GM21423 (cell line): Measurements from ENCODE around the gene STX1A.
"Not testable (repeated sequence)": the region's sequence is repeated elsewhere in the genome, so short reads cannot be mapped to it uniquely, and the experiment has no call there.

ENCODE experiments used
- ATAC-seq: cut with Tn5 transposase; IDR thresholded peaks from one replicate; pipeline ENCODE4 v1.9.1; 2021; ENCODE audit warnings: mild to moderate bottlenecking, moderate library complexity; ENCODE audit not compliant: unreplicated experiment

The STX1A gene

DNA sequence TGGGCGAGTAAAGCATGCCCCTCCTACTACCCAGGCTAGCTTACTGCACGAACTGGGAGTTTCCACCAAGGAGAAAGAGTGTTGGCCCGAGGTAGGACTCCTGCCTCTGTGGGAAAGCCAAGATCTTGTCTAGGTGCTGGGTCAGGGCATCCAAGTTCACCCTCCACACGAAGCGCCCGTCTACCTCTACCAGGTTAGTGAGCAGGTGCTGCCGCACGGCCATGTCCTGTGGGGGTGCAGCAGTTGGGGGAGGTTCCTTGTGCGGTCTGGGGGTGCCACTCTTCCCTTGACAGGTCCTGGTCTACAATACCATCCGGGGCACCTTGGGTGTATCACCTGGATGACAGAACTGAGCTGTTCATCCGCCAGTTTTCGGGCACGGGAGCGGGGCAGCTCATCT, 17.4 kb upstream of the STX1A start:
- no peak for ATAC-seq

DNA sequence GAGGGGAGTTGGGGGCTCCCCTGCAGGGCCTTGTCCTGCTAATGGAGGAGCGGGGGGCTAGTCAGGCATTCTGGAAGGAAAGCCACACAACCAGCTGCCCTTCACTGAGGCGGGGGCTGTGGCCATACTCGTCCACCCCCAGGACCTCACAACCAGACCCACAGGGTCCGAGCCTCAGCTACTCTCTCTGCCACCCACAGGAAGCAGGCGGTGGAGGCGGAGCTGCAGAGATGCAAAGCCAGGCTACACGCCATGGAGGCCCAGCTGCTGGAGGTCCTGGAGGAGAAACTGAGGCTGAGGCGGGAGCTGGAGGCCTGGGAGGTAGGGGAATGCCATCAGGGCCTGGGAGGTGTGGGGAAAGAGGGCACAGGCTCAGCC, 16.0 kb upstream of the STX1A start:
- ATAC-seq: no peak

DNA sequence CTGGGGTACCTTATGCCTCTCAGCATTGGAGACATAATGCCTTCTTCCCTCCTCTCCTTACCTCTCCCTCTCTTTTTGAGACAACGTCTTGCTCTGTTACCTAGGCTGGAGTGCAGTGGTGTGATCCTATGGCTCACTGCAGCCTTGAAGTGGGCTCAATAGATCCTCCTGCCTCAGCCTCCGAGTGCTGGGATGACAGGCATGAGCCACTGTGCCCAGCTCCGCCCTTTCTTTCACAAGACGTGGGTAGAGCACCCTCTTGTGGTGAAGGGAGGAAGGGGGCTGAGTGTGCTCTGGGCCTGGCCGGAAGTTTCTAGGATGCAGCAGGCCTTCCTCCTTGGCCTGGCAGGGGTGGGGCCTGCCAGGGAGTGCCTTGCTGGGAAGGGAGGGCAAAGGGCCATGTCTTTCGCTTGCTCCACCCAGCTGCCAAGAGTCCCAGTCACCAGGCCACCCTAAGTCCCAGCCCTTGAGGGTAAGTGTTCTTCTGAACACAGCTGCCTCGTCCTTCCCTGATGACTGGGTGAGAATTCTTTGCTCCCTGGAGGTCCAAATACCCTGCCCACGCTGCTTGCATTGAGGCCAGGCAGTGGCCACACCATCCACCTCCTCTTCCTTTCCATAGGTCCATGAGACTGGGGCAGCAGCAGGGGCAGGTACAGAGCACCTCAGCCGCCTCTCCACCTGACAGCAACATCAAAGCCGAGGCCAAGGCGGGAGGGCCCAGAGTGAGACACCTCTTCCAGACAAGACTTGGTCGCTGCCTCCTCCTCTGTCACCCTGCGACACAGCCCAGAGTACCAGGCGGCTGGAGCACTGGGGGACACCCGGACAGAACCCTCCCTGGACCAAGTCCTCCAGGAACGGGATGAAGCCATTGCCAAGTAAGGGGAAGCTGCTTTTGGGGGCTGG, 15.4 kb upstream of the STX1A start:
- ATAC-seq: peak; percentile 37

DNA sequence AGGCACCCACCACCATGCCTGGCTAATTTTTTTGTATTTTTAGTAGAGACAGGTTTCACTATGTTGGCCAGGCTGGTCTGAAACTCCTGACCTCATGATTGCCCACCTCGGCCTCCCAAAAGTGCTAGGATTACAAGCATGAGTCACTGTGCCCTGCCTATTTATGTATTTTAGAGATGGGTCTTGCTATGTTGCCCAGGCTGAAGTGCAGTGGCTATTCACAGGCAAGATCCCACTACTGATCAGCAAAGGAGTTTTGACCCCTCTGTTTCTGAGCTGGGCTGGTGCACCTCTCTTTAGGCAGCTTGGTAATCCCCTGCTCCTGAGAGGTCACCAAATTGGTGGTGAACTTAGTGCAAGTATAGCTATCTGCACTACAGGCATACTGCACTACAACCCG, 12.9 kb upstream of the STX1A start:
- ATAC-seq: no peak

DNA sequence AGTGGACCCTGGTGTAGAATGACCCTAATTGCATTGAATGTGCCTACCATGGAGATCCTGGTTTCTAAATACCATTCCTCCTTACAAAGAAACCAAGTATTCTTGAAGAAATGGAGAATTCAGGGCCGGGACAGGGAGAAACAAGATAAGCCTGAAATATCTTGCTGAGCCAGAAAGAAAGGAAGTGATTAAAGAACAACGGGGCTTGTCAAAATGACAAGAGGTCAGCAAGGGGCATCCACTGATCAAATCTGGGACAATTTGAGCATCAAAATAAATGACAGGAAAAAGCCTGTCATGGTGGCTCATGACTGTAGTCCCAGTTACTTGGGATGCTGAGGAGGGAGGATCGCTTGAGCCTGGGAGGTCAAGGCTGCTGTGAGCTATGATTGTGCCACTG, 11.0 kb upstream of the STX1A start:
- ATAC-seq: no peak

DNA sequence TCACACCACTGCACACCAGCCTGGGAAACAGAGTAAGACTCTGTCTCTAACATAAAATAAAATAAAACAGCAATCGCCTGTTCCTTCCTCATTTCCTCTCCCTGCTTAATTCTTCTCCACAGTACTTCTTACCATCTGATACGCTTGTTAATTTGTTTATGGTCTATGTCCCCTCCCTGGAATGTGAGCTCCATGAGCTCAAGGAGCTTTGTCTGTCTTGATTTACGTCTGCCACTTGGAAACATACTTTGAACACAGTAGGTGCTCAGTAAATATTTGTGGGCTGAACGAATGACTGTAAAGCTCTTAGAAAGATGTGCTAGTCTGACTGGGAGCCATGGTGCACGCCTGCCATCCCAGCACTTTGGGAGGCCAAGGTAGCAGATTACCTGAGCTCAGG, 9.1 kb upstream of the STX1A start:
- ATAC-seq: no peak

DNA sequence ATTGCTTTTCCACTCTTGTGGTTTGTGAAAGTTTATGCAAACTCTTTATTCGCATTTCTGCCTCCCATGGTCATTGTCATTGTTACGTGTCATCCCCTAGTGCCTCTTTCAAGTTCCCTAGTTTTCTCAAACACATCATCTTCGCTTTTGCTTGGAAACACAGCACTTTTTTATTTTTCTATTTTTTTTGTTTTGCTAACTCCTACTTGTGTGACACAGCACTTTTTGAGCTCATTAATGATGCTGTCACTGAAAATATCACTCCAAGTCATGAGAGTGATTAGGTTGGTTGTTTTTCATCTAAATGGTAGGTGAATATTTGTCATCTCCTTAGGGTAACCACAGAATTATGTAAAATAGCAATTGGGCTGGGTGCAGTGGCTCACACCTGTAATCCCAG, 8.5 kb upstream of the STX1A start:
- ATAC-seq: no peak

DNA sequence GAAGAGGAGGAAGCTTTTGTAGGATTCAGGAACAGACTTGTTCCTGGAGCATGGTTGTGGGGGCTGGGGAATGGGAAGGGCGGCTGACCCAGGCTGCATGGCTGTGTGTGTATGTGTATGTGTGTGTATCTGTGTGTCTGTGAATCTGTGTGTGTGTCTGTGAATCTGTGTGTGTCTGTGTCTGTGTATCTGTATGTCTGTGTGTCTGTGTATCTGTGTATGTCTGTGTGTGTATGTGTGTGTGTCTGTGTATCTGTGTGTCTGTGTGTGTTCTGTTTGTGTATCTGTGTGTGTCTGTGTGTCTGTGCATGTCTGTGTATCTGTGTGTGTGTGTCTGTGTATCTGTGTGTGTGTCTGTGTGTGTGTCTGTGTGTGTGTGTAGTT, 6.6 kb upstream of the STX1A start:
- no peak for ATAC-seq

DNA sequence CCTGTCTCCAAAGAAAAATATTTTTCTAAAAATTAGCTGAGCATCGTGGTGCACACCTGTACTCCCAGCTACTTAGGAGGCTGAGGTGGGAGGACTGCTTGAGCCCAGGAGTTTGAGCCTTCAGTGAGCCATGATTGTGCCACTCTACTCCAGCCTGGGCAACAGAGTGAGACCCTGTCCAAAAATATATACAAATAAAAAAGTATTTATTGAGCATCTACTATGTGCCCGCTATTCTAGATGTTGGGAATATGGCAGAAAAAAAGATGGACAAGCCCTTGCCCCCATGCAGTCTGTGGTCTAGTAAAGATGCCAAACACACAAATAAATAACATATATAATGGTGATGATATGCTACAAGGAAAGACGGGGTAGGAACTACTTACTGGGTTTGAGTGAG, 4.3 kb upstream of the STX1A start:
- ATAC-seq: no peak

DNA sequence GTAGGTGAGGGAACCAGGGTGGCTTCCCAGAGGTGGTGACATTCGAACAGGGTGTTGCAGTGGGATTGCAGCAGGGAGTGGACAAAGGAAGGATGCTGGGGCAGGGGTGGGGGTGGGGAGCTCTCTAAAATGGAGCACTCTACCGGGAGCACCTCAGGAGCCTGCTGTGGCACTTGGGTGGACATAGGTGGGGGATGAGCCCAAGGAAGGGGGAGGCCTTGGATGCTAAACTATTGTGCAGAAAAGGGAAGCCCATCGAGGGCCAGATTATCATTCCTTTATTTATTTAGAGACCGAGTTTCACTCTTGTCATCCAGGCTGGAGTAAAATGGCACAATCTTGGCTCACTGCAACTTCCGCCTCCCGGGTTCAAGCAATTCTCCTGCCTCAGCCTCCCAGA, 3.3 kb upstream of the STX1A start:
- ATAC-seq: no peak

DNA sequence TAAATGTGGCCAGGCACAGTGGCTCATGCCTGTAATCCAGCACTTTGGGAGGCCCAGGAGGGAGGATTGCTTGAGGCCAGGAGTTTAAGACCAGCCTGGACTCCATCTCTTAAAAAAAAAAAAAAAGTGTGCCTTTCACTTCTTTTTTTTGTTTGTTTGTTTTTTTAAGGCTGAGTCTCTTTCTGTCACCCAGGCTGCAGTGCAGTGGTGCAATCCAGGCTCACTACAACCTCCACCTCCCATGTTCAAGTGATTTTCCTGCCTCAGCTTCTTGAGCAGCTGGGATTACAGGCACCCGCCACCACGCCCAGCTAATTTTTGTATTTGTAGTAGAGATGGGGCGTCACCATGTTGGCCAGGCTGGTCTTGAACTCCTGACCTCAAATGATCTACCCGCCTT, 2.7 kb upstream of the STX1A start:
- ATAC-seq: not testable (repeated sequence)

DNA sequence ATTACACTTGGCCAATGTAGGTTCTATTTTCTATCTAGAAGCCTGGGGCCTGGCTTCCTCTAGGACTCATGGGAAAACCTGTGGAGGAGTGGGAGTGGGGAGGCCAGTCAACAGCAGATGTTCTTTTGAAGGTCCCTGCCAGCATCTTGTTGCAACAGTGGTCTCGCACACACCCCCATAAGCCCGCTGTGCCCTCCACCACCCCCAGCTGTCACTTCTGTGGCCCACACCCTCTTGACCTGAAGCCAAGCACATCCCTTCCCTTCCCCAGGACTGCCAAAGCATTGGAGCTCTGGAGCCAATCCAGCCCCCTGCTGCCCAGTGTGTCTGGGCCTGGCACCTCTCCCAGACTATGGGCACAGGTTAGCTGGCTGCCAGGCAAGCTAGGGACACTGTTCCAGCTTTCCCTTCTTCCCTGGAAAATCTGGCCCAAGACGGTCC, 1.9 kb upstream of the STX1A start:
- no peak for ATAC-seq

DNA sequence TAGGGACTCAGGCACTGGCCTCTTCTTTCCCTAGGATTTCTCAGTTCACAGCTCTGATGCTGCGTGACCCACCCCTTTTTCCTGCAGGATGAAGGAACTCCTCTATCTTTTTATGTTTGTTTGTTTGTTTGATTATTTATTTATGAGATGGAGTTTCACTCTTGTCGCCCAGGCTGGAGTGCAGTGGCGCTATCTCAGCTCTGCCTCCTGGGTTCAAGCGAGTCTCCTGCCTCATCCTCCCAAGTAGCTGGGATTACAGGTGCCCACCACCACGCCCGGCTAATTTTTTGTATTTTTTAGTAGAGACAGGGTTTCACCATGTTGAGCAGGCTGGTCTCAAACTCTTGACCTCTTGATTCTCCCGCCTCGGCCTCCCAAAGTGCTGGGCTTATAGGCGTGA, 974 bp upstream of the STX1A start:
- not testable (repeated sequence) for ATAC-seq

DNA sequence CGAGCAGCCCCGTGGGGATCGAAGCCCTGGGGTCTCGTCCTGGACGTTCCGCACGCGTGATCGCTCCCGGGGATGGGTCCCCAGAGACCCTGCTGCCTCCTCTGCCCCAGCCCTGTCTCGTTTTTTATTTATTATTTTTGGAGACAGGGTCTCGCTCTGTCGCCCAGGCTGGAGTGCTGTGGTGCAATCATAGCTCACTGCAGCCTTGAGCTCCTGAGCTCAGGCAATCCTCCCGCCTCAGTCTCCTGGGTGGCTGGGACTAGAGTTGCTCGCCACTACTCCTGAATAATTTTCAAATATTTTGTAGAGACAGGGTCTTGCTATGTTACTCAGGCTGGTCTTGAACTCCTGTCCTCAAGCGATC, 319 bp upstream of the STX1A start:
- ATAC-seq: no peak

DNA sequence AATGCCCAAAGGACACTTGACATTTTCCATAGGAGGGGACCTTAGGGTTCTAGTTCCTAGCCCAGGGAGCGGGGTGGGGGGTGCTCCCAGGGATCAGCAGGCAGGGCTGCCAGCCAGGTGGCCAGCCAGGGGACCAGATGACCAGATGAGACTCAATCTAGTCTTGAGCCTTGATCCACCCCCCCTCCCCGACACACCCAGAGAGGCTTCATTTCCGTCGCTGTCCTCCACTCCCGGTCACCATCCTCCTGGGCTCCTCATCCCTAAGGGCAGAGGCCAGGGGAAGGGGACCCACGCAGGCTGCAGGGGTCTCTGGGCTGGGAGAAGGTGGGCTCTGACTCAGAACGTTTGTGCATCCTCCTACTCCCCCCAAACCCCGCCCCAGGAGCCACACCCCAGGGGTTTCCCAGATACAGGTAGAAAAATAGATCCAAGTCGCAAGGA, 1.0 kb downstream of the STX1A start:
- no peak for ATAC-seq

DNA sequence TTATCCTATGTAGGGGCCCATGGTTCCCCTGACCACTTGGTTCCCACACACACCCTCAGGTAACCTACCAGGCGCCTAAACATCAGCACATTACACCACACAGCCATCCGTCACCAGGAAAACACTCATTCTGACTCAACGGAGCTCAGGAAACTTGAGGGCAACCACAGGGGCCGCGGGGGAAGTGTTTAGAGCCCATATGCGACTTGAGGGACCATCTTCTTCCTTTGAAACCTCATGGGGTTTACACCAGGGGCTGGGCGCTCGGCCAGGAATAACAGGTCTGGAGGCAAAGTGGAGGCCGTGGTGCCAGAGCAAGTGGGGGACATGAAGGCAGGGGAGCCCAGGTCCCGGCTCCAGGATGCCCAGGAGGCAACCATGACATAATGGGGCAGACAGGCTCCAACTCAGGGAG, 1.5 kb downstream of the STX1A start:
- ATAC-seq: no peak

DNA sequence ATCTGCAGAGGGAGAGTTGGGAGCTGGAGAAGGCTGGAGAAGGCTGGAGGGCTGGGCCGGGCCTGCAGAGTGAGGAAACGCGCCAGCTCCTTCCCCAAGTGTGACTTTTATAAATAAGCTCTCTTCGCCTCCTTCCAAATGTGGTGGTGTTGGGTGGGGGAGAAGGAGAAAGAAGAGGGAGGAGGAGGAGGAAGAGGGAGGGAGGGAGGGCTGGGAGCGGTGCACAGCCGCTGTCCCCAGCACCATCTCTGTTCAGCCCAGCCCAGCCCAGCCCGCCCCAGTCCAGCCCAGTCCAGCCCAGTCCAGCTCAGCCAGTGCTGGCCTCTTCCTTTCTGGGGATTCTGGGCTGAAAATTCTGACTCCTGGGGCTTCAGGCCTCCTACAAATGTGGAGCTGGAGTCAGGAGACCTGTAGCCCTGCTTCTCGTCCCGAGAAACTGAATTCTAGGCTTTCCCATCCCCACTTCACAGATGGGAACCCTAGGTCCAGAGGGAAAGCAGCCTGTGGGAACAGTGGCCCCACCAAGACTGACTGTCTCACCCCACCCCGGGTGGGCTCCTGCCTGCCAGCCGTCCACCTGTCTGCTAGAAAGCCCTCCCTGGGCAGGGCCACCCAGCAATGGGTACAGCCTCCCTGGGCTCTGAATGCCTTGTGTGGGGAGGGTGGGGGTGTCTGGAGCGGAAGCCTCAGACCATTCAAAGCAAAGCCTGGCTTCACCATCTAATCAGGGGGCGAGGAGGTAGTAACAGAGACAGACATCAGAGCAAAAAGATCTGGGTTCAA, 2.3 kb downstream of the STX1A start:
- no peak for ATAC-seq

DNA sequence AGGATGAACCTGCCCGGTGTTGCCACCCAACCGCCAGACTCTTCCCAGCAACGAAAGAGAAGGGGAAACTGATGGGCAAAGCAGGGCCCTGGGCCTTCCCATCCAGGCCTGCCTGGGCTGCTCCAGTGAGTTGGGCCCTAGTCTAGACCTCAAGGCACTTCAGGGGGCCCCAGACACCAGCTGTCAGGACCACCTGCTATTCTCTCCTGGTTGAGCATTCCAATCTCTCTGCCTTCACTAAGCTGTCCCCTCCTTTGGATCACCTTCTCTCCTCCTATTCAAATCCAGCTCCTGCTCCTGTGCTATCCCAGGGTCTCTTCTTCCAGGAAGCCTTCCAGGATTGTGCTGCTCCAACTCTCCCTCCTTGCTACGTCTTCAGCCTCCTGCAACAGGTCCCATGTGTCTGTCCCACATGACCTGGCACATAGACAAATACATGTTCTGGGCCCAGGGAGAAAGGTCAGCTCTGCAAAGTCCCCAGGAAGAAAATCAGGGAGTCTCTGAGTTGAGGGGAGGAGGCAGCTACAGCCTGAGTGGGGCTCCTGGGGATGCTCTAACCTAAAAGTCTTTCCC, 3.1 kb downstream of the STX1A start:
- ATAC-seq: no peak

DNA sequence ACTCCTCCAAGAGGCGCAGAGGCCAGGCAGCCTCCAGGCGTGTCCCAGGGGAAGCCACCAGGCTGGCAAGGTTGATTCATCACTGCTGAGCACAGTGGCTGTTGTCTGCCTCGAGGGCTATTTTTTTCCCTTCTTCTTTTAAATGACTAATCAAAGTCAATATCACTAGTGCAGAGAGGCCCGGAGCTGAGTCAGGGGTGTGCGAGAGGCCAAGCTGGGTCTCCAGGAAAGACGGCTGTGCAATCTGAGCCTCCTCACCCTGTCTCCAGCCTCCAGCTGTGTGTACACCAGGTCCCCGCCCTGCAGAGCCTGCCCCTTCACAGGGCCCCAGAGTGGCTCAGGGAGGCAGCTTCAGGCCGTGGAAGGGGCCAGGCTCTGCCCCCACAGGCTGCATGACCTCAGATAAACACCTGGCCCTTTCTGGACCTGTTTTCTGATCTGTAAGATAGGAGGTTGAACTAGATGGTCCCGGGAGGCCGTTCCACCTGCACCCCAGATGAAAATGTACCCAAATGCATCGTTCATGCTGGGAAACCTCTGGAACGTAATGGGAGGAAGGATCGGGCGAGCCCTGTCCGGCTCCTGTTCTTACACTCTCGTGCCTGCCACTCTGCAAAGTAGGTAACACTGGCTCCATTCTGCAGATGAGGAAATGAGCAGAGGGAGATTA, 3.7 kb downstream of the STX1A start:
- ATAC-seq: no peak

DNA sequence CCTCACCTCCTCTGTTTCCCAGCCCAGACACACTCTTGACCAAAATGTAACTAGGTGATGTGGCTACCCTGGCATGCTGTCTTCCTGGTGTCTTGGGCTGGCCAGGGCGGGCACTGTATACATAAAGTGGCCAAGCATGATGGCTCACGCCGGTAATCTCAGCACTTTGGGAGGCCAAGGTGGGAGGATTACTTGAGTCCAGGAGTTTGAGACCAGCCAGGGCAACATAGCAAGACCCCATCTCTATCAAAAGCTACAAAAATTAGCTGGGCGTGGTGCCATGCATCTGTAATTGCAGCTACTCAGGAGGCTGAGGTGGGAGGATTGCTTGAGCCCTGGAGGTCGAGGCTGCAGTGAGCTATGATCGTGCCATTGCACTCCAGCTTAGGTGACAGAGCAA, 6.2 kb downstream of the STX1A start:
- ATAC-seq: not testable (repeated sequence)

DNA sequence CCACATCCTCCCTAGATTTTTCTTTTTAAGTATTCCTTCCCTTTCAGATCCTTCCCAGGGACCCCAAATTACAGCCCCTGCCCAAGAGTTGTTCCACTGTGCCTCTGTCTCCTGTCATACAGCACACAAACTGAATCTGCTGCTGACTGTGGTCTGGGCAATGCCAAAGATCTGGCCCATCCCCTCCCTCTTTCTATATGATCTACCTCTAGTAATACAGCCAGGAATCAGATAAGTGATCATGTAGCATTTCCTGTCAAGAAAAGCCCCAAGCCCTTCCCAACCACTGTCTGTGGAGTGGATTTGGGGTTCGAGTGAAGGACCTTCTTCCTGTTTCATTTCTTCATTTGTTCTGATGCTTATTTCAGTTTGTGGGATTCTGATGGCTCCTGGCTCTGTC, 6.7 kb downstream of the STX1A start:
- no peak for ATAC-seq
